NCI-H2081 treated with DMSO at 0.1 percent for 48 hours (cell line): Measurements from ENCODE around the gene CATSPERB.
"Not testable (repeated sequence)": the region's sequence is repeated elsewhere in the genome, so short reads cannot be mapped to it uniquely, and the experiment has no call there.

Source experiments
- DNase-seq: peaks from one replicate; lab custom pipeline; 2025; lab: John Stamatoyannopoulos, UW

The CATSPERB gene

DNA sequence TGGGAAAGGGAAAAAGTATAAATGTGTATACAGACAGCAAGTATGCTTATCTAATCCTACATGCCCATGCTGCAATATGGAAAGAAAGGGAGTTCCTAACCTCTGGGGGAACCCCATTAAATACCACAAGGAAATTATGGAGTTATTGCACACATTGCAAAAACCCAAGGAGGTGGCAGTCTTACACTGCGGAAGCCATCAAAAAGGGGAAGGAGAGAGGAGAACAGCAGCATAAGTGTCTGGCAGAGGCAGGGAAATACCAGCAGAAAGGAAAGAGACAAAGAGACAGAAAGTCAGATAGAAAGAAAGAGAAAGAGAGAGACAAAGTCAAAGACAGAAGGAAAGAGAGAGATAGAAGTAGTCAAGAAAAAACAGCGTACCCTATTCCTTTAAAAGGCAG lies 64.8 kb downstream of the CATSPERB start:
- not testable (repeated sequence) for DNase-seq

DNA sequence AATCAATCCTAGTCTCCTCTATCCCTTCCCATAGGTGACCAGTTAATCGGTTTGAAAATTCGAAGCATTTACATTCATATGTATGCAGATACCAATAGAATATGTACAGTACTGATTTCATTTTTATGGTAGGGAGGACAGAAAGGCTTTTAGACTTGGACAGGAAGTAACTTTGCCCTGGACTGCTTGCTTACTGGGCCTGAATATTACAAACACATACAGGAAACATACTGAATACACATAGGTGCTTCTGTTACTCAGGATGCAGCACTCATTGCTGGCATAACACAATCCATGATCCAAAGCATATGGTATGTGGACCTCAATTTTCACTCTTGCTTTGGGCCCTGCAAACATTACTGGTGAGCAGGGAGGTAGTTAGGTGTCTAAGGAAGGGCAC lies 71.1 kb downstream of the CATSPERB start:
- no peak for DNase-seq

DNA sequence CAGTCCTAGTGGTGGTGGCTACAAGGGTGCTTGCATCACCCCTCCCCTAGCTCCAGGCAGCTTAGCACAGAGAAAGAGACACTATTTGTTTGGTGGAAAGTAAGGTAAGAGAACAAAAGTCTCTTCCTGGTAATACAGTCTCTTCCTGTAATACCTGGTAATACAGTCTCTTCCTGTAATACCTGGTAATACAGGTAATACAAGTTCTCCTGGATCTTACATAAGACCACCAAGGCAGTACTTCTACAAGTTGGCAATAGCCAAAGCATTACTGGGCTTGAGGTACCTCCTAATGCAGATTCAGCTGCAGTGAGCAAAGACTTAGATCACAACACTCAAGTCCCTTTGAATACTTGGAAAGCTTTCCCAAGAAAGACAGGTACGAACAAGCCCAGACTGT lies 77.0 kb downstream of the CATSPERB start:
- DNase-seq = no peak

DNA sequence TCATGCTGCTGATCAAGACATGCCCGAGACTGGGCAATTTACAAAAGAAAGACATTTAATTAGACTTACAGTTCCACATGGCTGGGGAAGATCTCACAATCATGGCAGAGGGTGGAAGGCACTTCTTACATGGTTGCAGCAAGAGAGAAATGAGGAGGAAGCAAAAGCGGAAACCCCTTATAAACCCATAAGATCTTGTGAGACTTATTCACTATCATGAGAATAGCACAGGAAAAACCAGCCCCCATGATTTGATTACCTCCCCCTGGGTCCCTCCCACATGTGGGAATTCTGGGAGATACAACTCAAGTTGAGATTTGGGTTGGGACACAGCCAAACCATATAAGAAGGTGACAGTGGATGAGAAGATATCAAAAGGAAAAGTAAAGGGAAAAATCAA lies 78.4 kb downstream of the CATSPERB start:
- DNase-seq = no peak

DNA sequence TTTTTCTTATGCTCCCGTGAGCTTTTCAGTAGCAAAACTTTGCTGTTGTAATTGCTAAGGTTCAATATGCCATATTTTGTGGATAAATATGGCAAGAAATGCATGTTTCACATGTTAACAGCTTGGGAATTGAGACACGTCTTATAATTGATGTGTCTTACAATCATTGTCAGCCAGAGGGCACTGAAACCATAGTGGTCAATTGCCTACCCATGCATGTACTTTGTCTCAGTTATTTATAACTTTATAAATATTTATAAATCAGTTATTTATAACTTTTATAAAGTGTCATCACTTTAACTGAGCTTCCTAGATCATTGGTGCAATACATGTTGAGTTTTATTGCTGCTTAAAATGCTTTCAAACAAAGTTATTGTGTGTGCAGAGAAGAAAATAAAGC lies 82.0 kb downstream of the CATSPERB start:
- no peak for DNase-seq

DNA sequence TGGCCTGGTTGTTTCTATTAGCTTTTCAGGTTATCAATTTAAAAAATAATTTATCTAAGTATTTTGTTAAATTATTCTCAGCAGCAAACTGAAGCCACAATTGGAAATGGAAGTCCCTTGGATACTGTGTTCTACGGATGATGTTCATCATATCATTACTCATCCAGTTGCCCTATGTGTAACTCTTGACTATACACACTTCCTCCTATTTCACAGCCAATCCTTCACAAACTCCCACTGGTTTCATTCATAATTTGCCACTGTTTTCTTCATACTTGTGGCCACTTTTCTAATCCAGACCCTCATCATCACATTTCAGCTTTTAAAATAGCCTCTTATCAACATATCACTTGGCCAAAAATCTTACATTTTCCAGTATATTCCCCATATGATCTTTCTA lies 84.0 kb downstream of the CATSPERB start:
- DNase-seq = no peak

DNA sequence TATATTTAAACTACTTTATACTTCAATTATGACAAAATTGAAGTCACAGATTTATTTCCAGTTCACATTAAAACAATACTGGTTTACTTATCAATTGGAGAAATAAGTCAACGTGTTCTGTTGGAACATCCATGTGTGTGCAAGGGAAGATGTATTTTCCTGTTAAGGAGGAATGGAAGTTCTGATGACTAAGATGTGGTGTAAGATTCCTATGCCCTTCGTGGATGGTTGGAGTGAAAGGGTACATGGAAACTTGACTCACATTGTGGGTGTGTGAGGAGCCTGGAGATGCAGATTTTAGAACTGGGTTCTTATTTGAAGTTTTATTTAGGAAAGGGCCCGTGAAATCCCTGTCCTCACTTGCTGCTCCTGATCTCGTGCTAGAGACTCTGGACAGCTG lies 95.3 kb downstream of the CATSPERB start:
- DNase-seq = no peak

DNA sequence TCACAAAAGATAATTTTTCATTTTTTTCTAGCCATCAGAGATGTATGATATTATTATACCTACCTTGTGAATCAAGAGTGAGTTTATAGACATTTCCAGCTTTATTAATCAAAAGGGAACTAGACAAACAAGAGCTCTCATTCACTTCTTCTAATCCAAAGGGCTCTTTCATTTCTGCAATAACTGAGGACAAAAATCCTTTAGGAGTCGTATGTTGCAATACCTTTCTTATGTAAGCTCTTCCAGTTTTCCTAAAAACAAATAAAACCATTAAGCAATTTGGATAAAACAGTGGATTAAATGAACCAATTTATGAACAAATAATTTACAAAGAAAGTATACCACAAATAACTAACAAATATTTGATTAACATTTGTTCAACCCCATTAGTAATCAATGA lies 107.1 kb downstream of the CATSPERB start:
- DNase-seq = no peak

DNA sequence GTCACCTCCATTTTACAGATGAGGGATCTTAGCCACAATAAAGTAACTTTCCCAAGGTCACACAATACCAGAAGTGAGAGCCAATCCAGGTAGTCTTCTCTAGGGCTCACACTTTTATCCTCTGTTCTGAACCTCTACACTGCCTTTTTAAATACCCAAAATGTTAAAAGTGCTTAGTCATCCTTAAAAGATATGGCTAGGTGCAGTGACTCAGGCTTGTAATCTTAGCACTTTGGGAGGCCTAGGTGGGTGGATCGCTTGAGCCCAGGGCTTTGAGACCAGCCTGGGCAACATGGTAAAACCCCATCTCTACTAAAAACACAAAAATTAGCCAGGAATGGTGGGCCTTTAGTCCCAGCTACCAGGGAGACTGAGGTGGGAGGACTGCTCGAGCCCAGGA lies 117.7 kb downstream of the CATSPERB start:
- no peak for DNase-seq

DNA sequence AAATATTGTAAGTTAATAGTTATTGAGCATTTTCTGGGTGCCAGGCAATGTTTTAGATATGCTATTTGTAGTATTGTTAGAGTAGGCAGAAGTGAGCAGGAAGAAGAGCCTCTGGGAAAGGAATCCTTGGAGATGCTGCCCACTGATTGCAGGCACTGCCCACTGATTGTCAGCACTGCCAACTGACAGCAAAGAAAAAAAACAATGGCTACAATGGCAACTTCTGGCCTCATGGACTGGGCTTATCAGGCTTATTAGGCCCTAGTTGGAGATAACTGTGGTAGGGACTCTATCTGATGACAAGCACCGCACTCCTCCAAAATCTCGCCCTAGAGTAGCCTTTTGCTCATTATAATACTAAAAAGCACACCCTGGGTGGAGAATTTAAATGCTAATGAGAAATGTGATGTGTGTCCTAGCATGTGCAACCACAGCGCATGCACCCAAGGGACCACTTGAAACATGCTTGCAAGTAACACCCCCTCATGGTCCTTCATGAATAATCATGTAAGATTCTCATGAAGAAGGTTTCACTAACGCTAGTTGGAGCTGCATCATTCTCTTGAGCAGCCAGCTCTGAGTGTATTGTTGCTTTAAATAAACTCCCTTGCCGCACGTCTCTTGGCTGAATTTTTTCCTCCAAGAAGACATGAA lies 118.3 kb downstream of the CATSPERB start:
- no peak for DNase-seq

DNA sequence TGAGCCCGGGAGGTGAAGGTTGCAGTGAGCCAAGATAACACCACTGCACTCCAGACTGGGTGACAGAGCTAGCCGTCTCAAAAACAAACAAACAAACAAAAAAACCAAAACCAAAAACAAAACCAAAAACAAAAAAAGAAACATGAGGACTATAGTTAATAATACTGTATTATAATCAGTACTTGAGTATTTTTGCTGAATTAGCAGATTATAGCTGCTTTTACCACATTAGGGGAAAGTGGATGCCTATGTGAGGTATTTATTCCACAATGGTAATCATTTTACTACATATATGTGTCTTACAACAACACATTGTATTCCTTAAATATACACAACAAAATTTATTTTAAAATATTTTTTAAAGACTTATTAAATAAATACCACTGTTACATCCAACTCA lies 120.4 kb downstream of the CATSPERB start:
- no peak for DNase-seq

DNA sequence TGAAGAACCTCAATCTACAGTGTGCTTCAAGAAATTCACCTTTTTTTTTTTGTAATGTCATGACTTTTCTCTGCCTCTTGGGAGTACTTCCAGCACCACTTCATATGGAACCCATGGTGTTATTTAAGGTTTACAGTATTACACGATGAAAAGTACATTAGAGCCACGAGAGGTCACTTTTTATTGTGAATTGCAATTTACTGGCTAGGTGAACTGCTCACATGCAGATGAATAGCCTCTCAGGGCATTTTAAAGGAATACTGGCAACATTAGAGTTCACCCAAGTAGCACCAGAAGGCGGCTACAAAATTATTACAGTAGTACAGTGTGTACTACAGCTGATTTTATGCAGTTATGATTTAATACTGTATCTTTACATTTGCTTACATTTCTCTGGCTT lies 122.7 kb downstream of the CATSPERB start:
- no peak for DNase-seq

DNA sequence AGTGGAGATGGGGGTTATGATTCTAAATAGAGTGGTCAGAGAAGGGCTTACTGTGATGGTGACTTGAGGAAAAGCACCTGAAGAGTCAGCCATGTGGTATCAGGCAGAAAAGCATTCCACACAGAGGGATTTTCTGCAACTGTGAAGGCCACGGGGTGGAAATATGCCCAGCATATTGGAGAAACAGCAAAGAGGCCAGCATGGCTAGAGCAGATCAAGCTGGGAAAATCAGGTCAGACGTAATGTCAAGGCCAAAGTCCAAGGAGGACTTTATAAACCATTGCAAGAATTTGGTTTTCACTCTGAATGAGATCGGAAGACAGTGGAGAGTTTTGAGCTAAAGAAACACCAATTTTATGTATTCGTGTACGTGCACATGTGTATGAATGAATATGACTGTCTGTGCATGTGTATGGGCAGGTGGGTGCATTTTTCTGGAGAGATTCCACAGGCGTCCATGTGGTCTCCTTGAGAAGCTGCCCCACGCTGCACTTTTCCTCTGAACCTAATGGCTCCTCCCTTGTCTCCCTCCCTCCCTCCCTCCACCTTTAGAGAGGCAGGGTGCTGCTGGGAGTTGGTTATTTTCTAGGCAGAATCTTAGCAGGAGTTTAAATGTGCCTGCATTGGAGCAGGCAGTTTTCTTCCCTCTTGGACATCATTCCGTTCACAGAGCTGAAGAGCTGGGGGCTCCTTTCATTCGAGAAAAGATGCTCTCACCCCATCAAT lies 124.4 kb downstream of the CATSPERB start:
- DNase-seq = no peak

DNA sequence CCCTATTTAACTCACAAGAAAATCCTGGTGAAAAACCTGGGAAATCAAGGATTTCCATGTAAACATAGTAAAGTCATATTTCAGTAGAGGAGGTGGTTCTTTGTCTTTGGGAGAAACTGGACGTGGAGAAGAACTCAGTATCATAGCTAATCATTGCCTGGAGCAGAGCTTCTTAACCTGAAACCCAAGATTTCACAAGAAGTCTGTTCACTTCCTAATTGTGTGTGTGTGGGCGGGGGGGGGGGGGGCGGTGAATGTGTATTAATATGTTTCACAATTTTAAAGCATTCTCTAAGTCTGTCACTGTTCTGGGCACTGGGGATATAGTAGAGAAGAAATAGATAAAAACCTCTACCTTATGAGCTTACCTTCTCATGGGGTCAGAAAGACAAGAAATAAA lies 125.0 kb downstream of the CATSPERB start:
- DNase-seq = no peak

DNA sequence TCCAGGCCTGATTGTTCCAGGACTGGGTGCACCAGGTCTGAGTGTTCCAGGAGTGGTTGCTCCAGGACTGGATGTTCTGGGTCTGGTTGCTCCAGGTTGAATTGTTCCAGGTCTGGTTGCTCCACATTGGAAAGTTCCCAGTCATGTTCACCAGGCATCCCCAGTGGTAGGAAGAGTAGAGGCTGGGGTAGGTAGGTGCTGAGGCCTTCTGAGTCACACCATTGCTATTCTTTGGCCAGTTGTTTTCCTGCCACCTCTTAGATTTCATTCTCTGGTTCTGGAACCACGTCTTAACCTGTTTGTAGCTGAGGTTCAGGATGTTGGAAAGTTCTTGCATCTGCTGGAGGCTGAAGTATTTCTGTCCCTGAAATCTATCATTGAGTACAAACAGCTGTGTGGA lies 127.3 kb downstream of the CATSPERB start:
- not testable (repeated sequence) for DNase-seq

DNA sequence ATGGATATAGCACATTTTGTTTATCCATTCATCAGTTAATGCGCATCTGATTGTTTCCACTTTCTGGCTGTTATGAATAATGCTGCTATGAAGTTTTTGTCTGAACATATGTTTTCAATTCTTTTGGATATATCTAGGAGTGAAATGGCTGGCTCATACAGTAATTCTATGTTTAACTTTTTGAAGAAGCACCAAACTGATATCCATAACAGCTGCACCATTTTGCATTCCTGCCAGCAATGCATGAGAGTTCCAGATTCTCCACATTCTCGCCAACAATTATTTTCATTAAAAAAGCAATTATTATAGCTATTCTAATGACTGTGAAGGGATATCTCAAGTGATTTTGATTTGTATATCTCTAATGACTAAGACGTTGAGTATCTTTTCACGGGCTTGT lies 131.9 kb downstream of the CATSPERB start:
- no peak for DNase-seq

DNA sequence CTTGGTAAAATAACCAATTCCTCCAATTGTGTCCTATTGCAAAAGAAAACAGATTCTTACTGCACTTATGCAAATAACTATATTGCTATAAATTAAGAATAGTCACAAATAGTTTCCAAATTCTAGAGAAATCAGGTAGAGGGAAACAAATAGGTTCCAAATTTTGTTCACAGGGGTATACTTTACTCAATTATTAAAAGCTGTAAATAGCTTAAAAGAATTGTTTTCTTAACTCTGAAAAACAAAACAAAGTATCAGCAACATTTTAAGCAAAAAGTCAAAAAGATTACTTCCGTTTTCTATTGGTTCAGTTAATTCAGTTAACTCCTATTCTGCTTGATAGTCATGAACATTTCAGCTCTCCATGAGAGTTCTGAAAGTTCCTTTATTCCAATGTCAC lies 136.2 kb downstream of the CATSPERB start:
- DNase-seq = no peak

DNA sequence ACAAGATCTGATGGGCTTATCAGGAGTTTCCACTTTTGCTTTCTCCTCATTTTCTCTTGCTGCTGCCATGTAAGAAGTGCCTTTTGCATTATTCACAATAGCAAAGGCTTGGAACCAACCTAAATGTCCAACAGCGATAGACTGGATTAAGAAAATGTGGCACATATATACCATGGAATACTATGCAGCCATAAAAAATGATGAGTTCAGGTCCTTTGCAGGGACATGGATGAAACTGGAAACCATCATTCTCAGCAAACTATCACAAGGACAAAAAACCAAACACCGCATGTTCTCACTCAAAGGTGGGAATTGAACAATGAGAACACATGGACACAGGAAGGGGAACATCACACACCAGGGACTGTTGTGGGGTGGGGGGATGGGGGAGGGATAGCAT lies 137.9 kb downstream of the CATSPERB start:
- DNase-seq = not testable (repeated sequence)

DNA sequence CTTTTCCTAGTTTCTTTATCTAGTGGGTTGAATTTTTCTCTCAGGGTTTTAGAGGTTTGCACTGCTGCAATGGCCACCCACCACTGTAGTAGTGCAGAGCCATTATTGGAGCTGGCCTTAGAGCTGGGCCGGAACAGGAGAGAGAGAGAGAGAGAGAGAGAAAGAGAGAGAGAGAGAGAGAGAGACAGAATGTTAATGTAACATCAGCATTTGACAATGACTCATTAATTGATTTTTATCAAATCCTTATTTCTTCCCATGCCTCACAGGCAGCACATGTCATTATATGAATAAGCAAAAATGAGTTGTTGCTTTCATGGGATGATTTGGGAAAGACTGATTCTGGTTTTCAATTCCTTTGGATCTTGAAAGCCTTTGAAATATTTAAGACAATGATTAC lies 145.5 kb downstream of the CATSPERB start:
- no peak for DNase-seq

DNA sequence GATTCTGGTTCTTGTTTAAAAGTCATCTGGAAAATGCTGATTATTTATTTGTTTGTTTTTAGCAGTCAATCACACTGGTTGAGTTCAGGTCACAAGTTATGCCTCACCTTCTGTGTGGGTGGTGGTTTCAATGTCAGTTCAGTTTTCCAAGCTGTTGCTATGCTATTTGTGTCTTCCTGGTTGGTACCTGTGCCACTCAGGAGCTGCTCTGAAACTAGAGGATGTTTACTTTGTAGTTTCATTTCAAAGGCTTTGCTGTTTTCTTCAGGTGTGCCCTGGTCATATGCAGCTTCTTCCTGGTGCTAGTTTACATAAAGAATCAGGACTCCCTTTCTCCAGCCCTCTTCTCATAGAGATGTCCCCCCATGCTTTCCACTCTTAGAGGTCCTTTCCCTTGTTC lies 146.0 kb downstream of the CATSPERB start:
- no peak for DNase-seq

DNA sequence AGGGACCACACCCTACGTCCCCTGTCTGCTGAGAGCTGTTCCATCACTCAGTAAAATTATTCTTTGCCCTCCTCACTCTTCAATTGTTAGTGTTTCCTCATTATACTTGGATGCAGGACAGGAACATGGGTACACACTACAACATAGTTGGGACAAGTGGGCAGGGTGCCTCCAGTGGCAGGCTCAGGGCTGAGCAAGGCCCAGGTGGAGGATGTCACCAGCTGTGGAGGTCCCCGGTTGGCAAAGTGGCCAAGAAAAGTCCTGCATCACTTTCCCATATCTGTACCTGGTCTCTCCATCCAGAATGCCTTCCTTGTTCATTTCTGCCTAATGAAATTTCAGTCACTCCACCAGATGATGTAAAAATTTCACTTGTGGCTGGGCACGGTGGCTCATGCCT lies 149.1 kb downstream of the CATSPERB start:
- no peak for DNase-seq

DNA sequence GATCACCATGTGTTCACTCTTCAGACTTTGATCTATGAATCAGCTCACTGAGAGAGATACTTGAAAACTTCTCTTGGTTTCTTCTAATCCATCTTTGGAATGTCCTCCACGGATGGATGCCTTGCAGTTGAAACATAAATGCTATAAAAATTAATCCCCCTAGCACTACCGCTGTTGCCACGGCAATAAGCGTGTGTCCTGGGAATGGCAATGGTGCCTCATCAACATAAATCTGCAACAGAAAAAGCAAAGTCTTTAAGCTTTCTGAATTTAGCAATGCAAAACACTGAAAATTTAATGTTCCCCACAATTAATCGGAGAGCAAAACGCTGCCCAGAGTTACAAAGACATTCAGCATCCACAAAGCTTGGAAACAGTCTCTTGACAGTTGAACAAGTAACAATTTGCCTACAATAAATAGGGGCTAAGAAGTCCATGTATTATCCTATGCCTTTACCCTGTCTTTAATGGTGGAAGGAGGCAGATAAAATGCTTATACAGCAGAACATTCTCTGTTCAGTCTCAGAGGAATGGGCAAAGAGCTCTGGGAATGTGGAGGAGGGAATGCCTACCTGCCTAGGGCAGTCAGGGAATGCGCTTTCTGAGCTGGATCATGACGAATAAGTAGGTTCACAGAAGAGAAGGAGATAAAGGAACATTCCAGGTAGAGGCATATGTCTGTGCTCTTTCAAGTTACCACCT lies 150.9 kb downstream of the CATSPERB start:
- DNase-seq = no peak

DNA sequence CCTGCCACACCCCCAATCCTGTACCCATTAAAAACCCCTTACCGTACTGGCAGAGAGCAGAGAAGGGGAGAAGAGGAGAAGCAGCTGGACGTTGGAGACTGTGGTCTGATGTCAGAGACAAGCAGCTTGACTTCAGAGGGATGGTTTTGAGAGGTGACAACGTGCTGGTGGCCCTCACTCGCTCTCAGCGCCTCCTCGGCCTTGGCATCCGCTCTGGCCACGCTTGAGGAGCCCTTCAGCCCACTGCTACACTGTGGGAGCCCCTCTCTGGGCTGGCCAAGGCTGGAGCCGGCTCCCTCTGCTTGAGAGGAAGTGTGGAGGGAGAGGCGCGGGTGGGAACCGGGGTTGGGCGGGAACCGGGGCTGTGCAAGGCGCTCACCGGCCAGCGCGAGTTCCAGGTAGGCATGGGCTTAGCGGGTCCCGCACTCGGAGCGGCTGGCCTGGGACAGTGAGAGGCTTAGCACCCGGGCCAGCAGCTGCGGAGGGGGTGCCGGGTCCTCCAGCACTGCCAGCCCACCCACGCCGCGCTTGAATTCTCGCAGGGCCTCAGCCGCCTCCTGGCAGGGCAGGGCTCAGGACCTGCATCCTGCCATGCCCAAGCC lies 154.2 kb downstream of the CATSPERB start:
- DNase-seq = no peak
